ENCODE measurements around the gene AMPD1. TPM values are rescaled to one million over a fixed set of nuclear protein-coding genes. Genes with fewer than 3 reads are reported as not detected.

AMPD1 gene
- total and polyA plus RNA-seq, 2 of the 13 experiments (the other 11 are each of a cell fraction or from before 2014, with no cell fraction given) = not detected

- TF ChIP-seq ZBTB3 (CRISPR knock-in tag; IDR thresholded peaks at IDR 0.05; ENCODE audit: borderline replicate concordance, low read depth) (no peak), CENPX (CRISPR knock-in tag; IDR thresholded peaks at IDR 0.05) (no peak), CENPBD1 (CRISPR knock-in tag; IDR thresholded peaks at IDR 0.05; ENCODE audit: borderline replicate concordance, low read depth) (no peak), NFYB (CRISPR knock-in tag; IDR thresholded peaks at IDR 0.05) (no peak), SP140L (CRISPR knock-in tag; IDR thresholded peaks at IDR 0.05; ENCODE audit: borderline replicate concordance) (no peak), ZNF816 (CRISPR knock-in tag; IDR thresholded peaks at IDR 0.05; ENCODE audit: borderline replicate concordance) (no peak), ZNF264 (CRISPR knock-in tag; IDR thresholded peaks at IDR 0.05) (peak; percentile 28; the same call in 1 of the 2 replicates), THAP7 (CRISPR knock-in tag; IDR thresholded peaks at IDR 0.05) (no peak), SETDB1 (CRISPR knock-in tag; IDR thresholded peaks at IDR 0.05; ENCODE audit: borderline replicate concordance) (no peak), HNF4A (CRISPR knock-in tag; IDR thresholded peaks at IDR 0.05) (peak; percentile 91), HMGXB4 (CRISPR knock-in tag; IDR thresholded peaks at IDR 0.05; ENCODE audit: borderline replicate concordance in 1 of 2, low read depth in 1 of 2) (no peak), ZSCAN29 (CRISPR knock-in tag; conservative IDR thresholded peaks at IDR 0.05) (no peak), ZNF572 (CRISPR knock-in tag; IDR thresholded peaks at IDR 0.05) (no peak), POLR2AphosphoS2 (IDR thresholded peaks at IDR 0.05; ENCODE audit: low read depth, low read length) (no peak), ZBTB33 (CRISPR knock-in tag; IDR thresholded peaks at IDR 0.05) (peak; percentile 74), POGZ (CRISPR knock-in tag; IDR thresholded peaks at IDR 0.05) (0 out of 2 replicates have a peak, but pooled peaks have one; percentile 48), CENPT (CRISPR knock-in tag; IDR thresholded peaks at IDR 0.05; ENCODE audit: low read depth) (no peak), NFKBIZ (CRISPR knock-in tag; IDR thresholded peaks at IDR 0.05) (no peak), HOMEZ (CRISPR knock-in tag; IDR thresholded peaks at IDR 0.05; ENCODE audit: low read depth) (peak; percentile 82; the same call in 1 of the 2 replicates), EHMT2 (IDR thresholded peaks at IDR 0.05; ENCODE audit: borderline replicate concordance, low read depth, low read length) (peak; percentile 94), NR2F6 (IDR thresholded peaks at IDR 0.05) (0 out of 2 replicates have a peak, but pooled peaks have one; percentile 35), NR2F6 (CRISPR knock-in tag; IDR thresholded peaks at IDR 0.05) (no peak), RBM22 (optimal IDR thresholded peaks at IDR 0.05; ENCODE audit: low read length) (peak; percentile 36), CBX5 (CRISPR knock-in tag; IDR thresholded peaks at IDR 0.05; ENCODE audit: borderline replicate concordance) (no peak), FOXC1 (CRISPR knock-in tag; IDR thresholded peaks at IDR 0.05; ENCODE audit: borderline replicate concordance) (no peak), ZNF652 (CRISPR knock-in tag; IDR thresholded peaks at IDR 0.05; ENCODE audit: borderline replicate concordance, low read depth) (0 out of 2 replicates have a peak, but pooled peaks have one; percentile 14)
Observed at GRCh38 chr1:114720492-114720891, 25.1 kb upstream of the AMPD1 start (continued).
